Measurements from ENCODE around the gene GAREM1.

GAREM1 gene

GRCh38 chr18:32244881-32245280, 225.8 kb downstream of the GAREM1 start:
- H3K27ac ChIP-seq (ENCODE audit: low read length) = no peak overlapping the region
- TF ChIP-seq, protein P1, sequence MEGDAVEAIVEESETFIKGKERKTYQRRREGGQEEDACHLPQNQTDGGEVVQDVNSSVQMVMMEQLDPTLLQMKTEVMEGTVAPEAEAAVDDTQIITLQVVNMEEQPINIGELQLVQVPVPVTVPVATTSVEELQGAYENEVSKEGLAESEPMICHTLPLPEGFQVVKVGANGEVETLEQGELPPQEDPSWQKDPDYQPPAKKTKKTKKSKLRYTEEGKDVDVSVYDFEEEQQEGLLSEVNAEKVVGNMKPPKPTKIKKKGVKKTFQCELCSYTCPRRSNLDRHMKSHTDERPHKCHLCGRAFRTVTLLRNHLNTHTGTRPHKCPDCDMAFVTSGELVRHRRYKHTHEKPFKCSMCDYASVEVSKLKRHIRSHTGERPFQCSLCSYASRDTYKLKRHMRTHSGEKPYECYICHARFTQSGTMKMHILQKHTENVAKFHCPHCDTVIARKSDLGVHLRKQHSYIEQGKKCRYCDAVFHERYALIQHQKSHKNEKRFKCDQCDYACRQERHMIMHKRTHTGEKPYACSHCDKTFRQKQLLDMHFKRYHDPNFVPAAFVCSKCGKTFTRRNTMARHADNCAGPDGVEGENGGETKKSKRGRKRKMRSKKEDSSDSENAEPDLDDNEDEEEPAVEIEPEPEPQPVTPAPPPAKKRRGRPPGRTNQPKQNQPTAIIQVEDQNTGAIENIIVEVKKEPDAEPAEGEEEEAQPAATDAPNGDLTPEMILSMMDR (IDR thresholded peaks at IDR 0.05; ENCODE audit: low read depth, low read length) = no peak
- TF ChIP-seq EZH2phosphoT487 (IDR thresholded peaks at IDR 0.05; ENCODE audit: low read depth) = no peak
- H3K4me1 ChIP-seq (ENCODE audit: low read length) = no peaks in the 10 kb centered on the region
- no peak overlapping the region for H2AFZ ChIP-seq (ENCODE audit: low read depth, low read length)
- peaks cover 3% of the 10 kb centered on the region for H3K27me3 ChIP-seq (ENCODE audit: low read depth, low read length)
- no peaks in the 10 kb centered on the region for H3K79me2 ChIP-seq (ENCODE audit: low read length)
- no peaks in the 10 kb centered on the region for H3K9me3 ChIP-seq (ENCODE audit: insufficient read depth, low read length)
- no peak overlapping the region for H3K4me2 ChIP-seq (ENCODE audit: low read length)
- H3K36me3 ChIP-seq (replicated peaks; ENCODE audit: low read depth, low read length) = no peaks in the 10 kb centered on the region
- no peak overlapping the region for H3K4me3 ChIP-seq (ENCODE audit: low read length)
- no peaks in the 10 kb centered on the region for H4K20me1 ChIP-seq (ENCODE audit: insufficient read depth, low read length)
- H3K9ac ChIP-seq (ENCODE audit: low read length) = no peak overlapping the region

DNA sequence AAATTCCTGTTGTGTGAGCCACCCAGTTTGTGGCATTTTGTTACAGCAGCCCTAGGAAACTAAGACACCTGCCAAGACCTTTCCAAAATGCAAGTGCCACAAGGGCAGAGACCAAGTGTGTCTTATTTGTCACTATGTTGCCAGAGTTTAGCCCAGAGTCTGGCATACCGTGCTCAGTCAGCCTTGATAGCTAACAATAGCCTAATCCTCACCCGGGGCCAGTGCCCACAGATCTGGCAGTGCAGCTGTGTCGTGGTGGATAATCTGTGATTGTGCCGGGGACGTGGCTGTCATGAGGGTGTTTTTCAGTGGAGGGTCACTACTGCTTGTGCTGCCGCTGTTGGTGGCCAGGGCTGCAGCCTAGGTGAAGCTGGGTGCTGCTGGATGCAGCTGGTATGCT, 227.3 kb downstream of the GAREM1 start:
- Histone ChIP-seq H3K9ac (ENCODE audit: low read length) (no peak overlapping the region), H3K79me2 (ENCODE audit: low read length) (no peaks in the 10 kb centered on the region), H3K27ac (ENCODE audit: low read length) (no peak overlapping the region), H3K27me3 (ENCODE audit: low read depth, low read length) (peaks cover 3% of the 10 kb centered on the region; the same call in 1 of the 2 replicates), H3K4me1 (ENCODE audit: low read length) (no peaks in the 10 kb centered on the region), H4K20me1 (ENCODE audit: insufficient read depth, low read length) (no peaks in the 10 kb centered on the region), H3K9me3 (ENCODE audit: insufficient read depth, low read length) (no peaks in the 10 kb centered on the region), H3K36me3 (replicated peaks; ENCODE audit: low read depth, low read length) (no peaks in the 10 kb centered on the region), H3K4me3 (ENCODE audit: low read length) (no peak overlapping the region), H3K4me2 (ENCODE audit: low read length) (no peak overlapping the region), H2AFZ (ENCODE audit: low read depth, low read length) (no peak overlapping the region)
- TF ChIP-seq EZH2phosphoT487 (IDR thresholded peaks at IDR 0.05; ENCODE audit: low read depth) = no peak
- TF ChIP-seq, protein P1 (IDR thresholded peaks at IDR 0.05; ENCODE audit: low read depth, low read length) = no peak

- no peaks in the 10 kb centered on the region for H3K36me3 ChIP-seq (replicated peaks; ENCODE audit: low read depth, low read length)
- H3K9ac ChIP-seq (ENCODE audit: low read length) = no peak overlapping the region
- peaks cover 3% of the 10 kb centered on the region; the same call in 1 of the 2 replicates for H3K27me3 ChIP-seq (ENCODE audit: low read depth, low read length)
- H3K27ac ChIP-seq (ENCODE audit: low read length) = no peak overlapping the region
- TF ChIP-seq, protein P1 (IDR thresholded peaks at IDR 0.05; ENCODE audit: low read depth, low read length) = no peak
- TF ChIP-seq EZH2phosphoT487 (IDR thresholded peaks at IDR 0.05; ENCODE audit: low read depth) = no peak
- no peaks in the 10 kb centered on the region for H3K4me1 ChIP-seq (ENCODE audit: low read length)
- no peak overlapping the region for H3K4me3 ChIP-seq (ENCODE audit: low read length)
- no peak overlapping the region for H2AFZ ChIP-seq (ENCODE audit: low read depth, low read length)
- no peak overlapping the region for H3K4me2 ChIP-seq (ENCODE audit: low read length)
- no peaks in the 10 kb centered on the region for H4K20me1 ChIP-seq (ENCODE audit: insufficient read depth, low read length)
- no peaks in the 10 kb centered on the region for H3K9me3 ChIP-seq (ENCODE audit: insufficient read depth, low read length)
- H3K79me2 ChIP-seq (ENCODE audit: low read length) = no peaks in the 10 kb centered on the region
Observed at GRCh38 chr18:32242395-32242794, 228.3 kb downstream of the GAREM1 start.

DNA sequence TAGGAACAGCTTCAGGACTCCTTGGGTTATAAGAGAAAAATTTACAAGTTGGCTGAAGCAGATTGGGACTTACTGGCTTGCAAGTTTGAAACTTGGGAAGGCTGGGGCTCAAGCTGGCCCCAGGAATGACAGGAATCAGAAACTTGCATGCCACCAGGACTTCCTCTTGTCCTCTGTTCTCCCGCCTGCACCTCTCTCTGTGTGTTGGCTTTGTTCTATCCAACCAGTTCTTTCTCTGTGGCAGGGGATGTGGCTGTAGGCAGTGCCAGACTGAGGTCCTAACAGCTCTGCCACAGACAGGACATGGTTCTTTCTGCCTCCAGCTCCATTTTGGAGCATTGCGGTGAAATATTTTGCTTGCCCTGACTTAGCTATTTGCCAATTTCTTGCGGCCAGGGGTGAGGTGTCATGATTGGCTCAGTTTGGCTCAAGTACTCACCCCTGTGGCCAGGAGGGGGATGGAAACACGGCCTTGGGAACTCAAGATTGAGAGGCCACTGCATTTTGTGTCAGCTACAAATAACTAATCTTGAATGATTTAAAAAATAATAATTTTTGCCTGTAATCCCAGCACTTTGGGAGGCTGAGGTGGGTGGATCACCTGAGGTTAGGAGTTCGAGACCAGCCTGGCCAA, 231.9 kb downstream of the GAREM1 start:
- H3K27ac ChIP-seq (ENCODE audit: low read length) = no peak overlapping the region
- no peaks in the 10 kb centered on the region; the same call in 1 of the 2 replicates for H3K27me3 ChIP-seq (ENCODE audit: low read depth, low read length)
- H4K20me1 ChIP-seq (ENCODE audit: insufficient read depth, low read length) = no peaks in the 10 kb centered on the region
- H3K4me1 ChIP-seq (ENCODE audit: low read length) = no peaks in the 10 kb centered on the region
- H3K9me3 ChIP-seq (ENCODE audit: insufficient read depth, low read length) = no peaks in the 10 kb centered on the region
- H3K9ac ChIP-seq (ENCODE audit: low read length) = no peak overlapping the region
- TF ChIP-seq EZH2phosphoT487 (IDR thresholded peaks at IDR 0.05; ENCODE audit: low read depth) = no peak
- TF ChIP-seq, protein P1 (IDR thresholded peaks at IDR 0.05; ENCODE audit: low read depth, low read length) = no peak
- H3K36me3 ChIP-seq (replicated peaks; ENCODE audit: low read depth, low read length) = no peaks in the 10 kb centered on the region
- no peak overlapping the region for H2AFZ ChIP-seq (ENCODE audit: low read depth, low read length)
- H3K79me2 ChIP-seq (ENCODE audit: low read length) = no peaks in the 10 kb centered on the region
- no peak overlapping the region for H3K4me3 ChIP-seq (ENCODE audit: low read length)
- H3K4me2 ChIP-seq (ENCODE audit: low read length) = no peak overlapping the region
